ENCODE data around the gene NUMA1. TPM values are rescaled to one million over a fixed set of nuclear protein-coding genes. Genes with fewer than 3 reads are reported as not detected.

The NUMA1 gene
- total and polyA plus RNA-seq, 9 of the 15 experiments (the other 6 are each of a cell fraction or from before 2014, with no cell fraction given) = 4.1 to 104 (median 51.2) TPM

DNA sequence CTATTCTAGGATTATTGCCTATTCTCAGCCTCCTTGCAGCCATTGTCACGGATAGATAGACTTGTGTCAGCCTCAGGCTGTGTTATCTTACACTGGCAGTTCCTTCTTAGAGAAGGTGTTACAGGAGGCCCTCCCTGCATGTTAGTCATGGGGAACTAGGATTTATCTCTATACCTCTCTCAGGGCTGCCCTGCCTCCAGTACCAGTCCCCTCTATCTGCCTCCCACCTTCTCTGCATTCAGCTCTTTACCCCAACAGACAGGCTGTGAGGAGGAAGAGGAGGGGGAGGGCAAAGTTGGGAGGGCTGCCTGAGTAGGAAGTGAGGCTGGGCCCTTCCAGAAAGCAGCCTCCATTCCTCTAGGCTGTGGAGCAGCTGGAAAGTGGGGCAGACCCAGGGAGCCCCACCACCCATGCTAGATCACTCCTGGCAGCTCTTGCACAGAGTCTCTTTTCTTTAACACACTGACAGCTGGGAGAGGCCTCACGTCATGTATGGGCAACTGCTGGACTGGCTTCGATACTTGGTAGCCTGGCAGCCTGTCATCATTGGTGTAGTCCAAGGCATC, 84.5 kb downstream of the NUMA1 start (continued):
- TF ChIP-seq, protein P1, sequence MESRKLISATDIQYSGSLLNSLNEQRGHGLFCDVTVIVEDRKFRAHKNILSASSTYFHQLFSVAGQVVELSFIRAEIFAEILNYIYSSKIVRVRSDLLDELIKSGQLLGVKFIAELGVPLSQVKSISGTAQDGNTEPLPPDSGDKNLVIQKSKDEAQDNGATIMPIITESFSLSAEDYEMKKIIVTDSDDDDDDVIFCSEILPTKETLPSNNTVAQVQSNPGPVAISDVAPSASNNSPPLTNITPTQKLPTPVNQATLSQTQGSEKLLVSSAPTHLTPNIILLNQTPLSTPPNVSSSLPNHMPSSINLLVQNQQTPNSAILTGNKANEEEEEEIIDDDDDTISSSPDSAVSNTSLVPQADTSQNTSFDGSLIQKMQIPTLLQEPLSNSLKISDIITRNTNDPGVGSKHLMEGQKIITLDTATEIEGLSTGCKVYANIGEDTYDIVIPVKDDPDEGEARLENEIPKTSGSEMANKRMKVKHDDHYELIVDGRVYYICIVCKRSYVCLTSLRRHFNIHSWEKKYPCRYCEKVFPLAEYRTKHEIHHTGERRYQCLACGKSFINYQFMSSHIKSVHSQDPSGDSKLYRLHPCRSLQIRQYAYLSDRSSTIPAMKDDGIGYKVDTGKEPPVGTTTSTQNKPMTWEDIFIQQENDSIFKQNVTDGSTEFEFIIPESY (CRISPR knock-in tag; IDR thresholded peaks at IDR 0.05) = no peak
- TF ChIP-seq KDM1A (IDR thresholded peaks at IDR 0.05) (peak; percentile 90 to 91), CHD4 (IDR thresholded peaks at IDR 0.05; ENCODE audit: insufficient read depth, insufficient replicate concordance, low read depth, low read length, poor library complexity, severe bottlenecking) (no peak), BRF1 (IDR thresholded peaks at IDR 0.05; ENCODE audit: borderline replicate concordance, extremely low read depth, insufficient read length) (no peak), ZNF347 (CRISPR knock-in tag; IDR thresholded peaks at IDR 0.05; ENCODE audit: low read depth) (no peak), MAZ (CRISPR knock-in tag; conservative IDR thresholded peaks at IDR 0.05 in 1 of 2, IDR thresholded peaks at IDR 0.05 in 1 of 2) (0 out of 4 replicates have a peak, but pooled peaks have one; percentile 17 to 27), TRIM24 (IDR thresholded peaks at IDR 0.05) (peak; percentile 90 to 93), TBL1XR1 (IDR thresholded peaks at IDR 0.05; ENCODE audit: low read length in 2 of 2) (peak in 1 of 2 experiments; percentile 58; a peak in 1 of 4 replicates), MBD2 (IDR thresholded peaks at IDR 0.05; ENCODE audit: borderline replicate concordance, low read depth) (no peak), CHCHD3 (CRISPR knock-in tag; IDR thresholded peaks at IDR 0.05) (no peak), NR1H2 (CRISPR knock-in tag; IDR thresholded peaks at IDR 0.05) (no peak), EZH2 (IDR thresholded peaks at IDR 0.05; ENCODE audit: borderline replicate concordance, low read depth, low read length) (no peak), FOSL1 (tag; conservative IDR thresholded peaks at IDR 0.05) (peak; percentile 80), ZBTB17 (CRISPR knock-in tag; IDR thresholded peaks at IDR 0.05) (no peak; the same call in 1 of the 2 replicates), LARP7 (IDR thresholded peaks at IDR 0.05) (no peak), TSC22D4 (tag; IDR thresholded peaks at IDR 0.05) (no peak), SRSF9 (IDR thresholded peaks at IDR 0.05; ENCODE audit: borderline replicate concordance, low read depth, low read length) (no peak), RNF2 (IDR thresholded peaks at IDR 0.05) (peak; percentile 63; the same call in 1 of the 2 replicates)
- TF ChIP-seq, protein P2, sequence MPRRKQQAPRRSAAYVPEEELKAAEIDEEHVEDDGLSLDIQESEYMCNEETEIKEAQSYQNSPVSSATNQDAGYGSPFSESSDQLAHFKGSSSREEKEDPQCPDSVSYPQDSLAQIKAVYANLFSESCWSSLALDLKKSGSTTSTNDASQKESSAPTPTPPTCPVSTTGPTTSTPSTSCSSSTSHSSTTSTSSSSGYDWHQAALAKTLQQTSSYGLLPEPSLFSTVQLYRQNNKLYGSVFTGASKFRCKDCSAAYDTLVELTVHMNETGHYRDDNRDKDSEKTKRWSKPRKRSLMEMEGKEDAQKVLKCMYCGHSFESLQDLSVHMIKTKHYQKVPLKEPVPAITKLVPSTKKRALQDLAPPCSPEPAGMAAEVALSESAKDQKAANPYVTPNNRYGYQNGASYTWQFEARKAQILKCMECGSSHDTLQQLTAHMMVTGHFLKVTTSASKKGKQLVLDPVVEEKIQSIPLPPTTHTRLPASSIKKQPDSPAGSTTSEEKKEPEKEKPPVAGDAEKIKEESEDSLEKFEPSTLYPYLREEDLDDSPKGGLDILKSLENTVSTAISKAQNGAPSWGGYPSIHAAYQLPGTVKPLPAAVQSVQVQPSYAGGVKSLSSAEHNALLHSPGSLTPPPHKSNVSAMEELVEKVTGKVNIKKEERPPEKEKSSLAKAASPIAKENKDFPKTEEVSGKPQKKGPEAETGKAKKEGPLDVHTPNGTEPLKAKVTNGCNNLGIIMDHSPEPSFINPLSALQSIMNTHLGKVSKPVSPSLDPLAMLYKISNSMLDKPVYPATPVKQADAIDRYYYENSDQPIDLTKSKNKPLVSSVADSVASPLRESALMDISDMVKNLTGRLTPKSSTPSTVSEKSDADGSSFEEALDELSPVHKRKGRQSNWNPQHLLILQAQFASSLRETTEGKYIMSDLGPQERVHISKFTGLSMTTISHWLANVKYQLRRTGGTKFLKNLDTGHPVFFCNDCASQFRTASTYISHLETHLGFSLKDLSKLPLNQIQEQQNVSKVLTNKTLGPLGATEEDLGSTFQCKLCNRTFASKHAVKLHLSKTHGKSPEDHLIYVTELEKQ (CRISPR knock-in tag; IDR thresholded peaks at IDR 0.05) = no peak
- TF ChIP-seq, protein P3, sequence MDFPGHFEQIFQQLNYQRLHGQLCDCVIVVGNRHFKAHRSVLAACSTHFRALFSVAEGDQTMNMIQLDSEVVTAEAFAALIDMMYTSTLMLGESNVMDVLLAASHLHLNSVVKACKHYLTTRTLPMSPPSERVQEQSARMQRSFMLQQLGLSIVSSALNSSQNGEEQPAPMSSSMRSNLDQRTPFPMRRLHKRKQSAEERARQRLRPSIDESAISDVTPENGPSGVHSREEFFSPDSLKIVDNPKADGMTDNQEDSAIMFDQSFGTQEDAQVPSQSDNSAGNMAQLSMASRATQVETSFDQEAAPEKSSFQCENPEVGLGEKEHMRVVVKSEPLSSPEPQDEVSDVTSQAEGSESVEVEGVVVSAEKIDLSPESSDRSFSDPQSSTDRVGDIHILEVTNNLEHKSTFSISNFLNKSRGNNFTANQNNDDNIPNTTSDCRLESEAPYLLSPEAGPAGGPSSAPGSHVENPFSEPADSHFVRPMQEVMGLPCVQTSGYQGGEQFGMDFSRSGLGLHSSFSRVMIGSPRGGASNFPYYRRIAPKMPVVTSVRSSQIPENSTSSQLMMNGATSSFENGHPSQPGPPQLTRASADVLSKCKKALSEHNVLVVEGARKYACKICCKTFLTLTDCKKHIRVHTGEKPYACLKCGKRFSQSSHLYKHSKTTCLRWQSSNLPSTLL (IDR thresholded peaks at IDR 0.05) = no peak
- TF ChIP-seq, protein P4, sequence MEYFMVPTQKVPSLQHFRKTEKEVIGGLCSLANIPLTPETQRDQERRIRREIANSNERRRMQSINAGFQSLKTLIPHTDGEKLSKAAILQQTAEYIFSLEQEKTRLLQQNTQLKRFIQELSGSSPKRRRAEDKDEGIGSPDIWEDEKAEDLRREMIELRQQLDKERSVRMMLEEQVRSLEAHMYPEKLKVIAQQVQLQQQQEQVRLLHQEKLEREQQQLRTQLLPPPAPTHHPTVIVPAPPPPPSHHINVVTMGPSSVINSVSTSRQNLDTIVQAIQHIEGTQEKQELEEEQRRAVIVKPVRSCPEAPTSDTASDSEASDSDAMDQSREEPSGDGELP (CRISPR knock-in tag; IDR thresholded peaks at IDR 0.05; ENCODE audit: borderline replicate concordance) = peak; percentile 46; the same call in 1 of the 2 replicates

Data from K562 (cell line).